ENCODE data around the gene MUL1. TPM values are rescaled to one million over a fixed set of nuclear protein-coding genes. Genes with fewer than 3 reads are reported as not detected.

Gene MUL1
- total RNA-seq, 1 experiment from 2014 or later, result 24.7 TPM

GRCh38 chr1:20533635-20534034, 25.7 kb upstream of the MUL1 start:
- Histone ChIP-seq H3K79me2 (ENCODE audit: insufficient read depth, low read length) (no peaks in the 10 kb centered on the region), H3K9me3 (ENCODE audit: control insufficient read depth in 1 of 2, insufficient read depth in 1 of 2, low read depth in 1 of 2, low read length in 2 of 2) (no peaks in the 10 kb centered on the region), H2AFZ (ENCODE audit: low read depth, low read length, poor library complexity, severe bottlenecking) (no peak overlapping the region), H3K4me3 (replicated peaks in 1 of 2; ENCODE audit: low read depth in 1 of 2, low read length in 2 of 2) (no peak overlapping the region), H3K9me2 (ENCODE audit: insufficient read depth) (no peaks in the 10 kb centered on the region), H3K27me3 (ENCODE audit: insufficient read depth, low read length) (peaks cover 15% of the 10 kb centered on the region; the same call in 1 of the 2 replicates), H3K4me2 (ENCODE audit: low read length) (no peak overlapping the region), H3K36me3 (ENCODE audit: control insufficient read depth in 1 of 2, insufficient read depth in 2 of 2, low read length in 2 of 2) (no peaks in the 10 kb centered on the region), H3K4me1 (ENCODE audit: control insufficient read depth in 1 of 2, insufficient read depth in 2 of 2, low read length in 2 of 2) (no peaks in the 10 kb centered on the region), H3K9ac (ENCODE audit: low read length) (no peak overlapping the region), H4K20me1 (ENCODE audit: insufficient read depth) (no peaks in the 10 kb centered on the region), H3K27ac (ENCODE audit: low read depth, low read length) (no peak overlapping the region)
- intact Hi-C loops (cut with micrococcal nuclease), result no loop called here
- ChIA-PET POLR2A (no interaction called here), CTCF (interaction anchor here (1.2 kb wide), 1 partner anchor 100 kb away, joined by 4 read pairs; no protein-coding TSS in a partner anchor), RAD21 (ENCODE audit: low non-redundant PET in 1 of 2, low total read pairs in 2 of 2, uncharacterized antibody in 2 of 2, unreplicated experiment in 2 of 2) (no interaction called here)
- DNase-seq (ENCODE audit: low read depth, low spot score) (no peak), ATAC-seq (no peak)
- TF ChIP-seq, protein P1, sequence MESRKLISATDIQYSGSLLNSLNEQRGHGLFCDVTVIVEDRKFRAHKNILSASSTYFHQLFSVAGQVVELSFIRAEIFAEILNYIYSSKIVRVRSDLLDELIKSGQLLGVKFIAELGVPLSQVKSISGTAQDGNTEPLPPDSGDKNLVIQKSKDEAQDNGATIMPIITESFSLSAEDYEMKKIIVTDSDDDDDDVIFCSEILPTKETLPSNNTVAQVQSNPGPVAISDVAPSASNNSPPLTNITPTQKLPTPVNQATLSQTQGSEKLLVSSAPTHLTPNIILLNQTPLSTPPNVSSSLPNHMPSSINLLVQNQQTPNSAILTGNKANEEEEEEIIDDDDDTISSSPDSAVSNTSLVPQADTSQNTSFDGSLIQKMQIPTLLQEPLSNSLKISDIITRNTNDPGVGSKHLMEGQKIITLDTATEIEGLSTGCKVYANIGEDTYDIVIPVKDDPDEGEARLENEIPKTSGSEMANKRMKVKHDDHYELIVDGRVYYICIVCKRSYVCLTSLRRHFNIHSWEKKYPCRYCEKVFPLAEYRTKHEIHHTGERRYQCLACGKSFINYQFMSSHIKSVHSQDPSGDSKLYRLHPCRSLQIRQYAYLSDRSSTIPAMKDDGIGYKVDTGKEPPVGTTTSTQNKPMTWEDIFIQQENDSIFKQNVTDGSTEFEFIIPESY (IDR thresholded peaks at IDR 0.05; ENCODE audit: extremely low read depth, insufficient replicate concordance, low read length), result no peak
- TF ChIP-seq SRF (IDR thresholded peaks at IDR 0.05; ENCODE audit: low read depth), result no peak
- no TSS peak for BruUV-seq (replicated peaks)

GRCh38 chr1:20530901-20531300, 22.9 kb upstream of the MUL1 start:
- Histone ChIP-seq H4K20me1 (ENCODE audit: insufficient read depth) (no peaks in the 10 kb centered on the region), H3K4me2 (ENCODE audit: low read length) (no peak overlapping the region), H3K27ac (ENCODE audit: low read depth, low read length) (no peak overlapping the region), H3K4me3 (replicated peaks in 1 of 2; ENCODE audit: low read depth in 1 of 2, low read length in 2 of 2) (no peak overlapping the region), H3K79me2 (ENCODE audit: insufficient read depth, low read length) (no peaks in the 10 kb centered on the region), H3K9ac (ENCODE audit: low read length) (no peak overlapping the region), H3K27me3 (ENCODE audit: insufficient read depth, low read length) (peaks cover 15% of the 10 kb centered on the region; the same call in 1 of the 2 replicates), H2AFZ (ENCODE audit: low read depth, low read length, poor library complexity, severe bottlenecking) (no peak overlapping the region), H3K4me1 (ENCODE audit: control insufficient read depth in 1 of 2, insufficient read depth in 2 of 2, low read length in 2 of 2) (no peaks in the 10 kb centered on the region), H3K9me3 (ENCODE audit: control insufficient read depth in 1 of 2, insufficient read depth in 1 of 2, low read depth in 1 of 2, low read length in 2 of 2) (no peaks in the 10 kb centered on the region), H3K9me2 (ENCODE audit: insufficient read depth) (no peaks in the 10 kb centered on the region), H3K36me3 (ENCODE audit: control insufficient read depth in 1 of 2, insufficient read depth in 2 of 2, low read length in 2 of 2) (no peaks in the 10 kb centered on the region)
- ChIA-PET CTCF (no interaction called here), POLR2A (no interaction called here), RAD21 (ENCODE audit: low non-redundant PET in 1 of 2, low total read pairs in 2 of 2, uncharacterized antibody in 2 of 2, unreplicated experiment in 2 of 2) (no interaction called here)
- DNase-seq (ENCODE audit: low read depth, low spot score), result no peak
- ATAC-seq, result no peak
- no TSS peak for BruUV-seq (replicated peaks)
- intact Hi-C loops (cut with micrococcal nuclease), result no loop called here
- TF ChIP-seq, protein P2, sequence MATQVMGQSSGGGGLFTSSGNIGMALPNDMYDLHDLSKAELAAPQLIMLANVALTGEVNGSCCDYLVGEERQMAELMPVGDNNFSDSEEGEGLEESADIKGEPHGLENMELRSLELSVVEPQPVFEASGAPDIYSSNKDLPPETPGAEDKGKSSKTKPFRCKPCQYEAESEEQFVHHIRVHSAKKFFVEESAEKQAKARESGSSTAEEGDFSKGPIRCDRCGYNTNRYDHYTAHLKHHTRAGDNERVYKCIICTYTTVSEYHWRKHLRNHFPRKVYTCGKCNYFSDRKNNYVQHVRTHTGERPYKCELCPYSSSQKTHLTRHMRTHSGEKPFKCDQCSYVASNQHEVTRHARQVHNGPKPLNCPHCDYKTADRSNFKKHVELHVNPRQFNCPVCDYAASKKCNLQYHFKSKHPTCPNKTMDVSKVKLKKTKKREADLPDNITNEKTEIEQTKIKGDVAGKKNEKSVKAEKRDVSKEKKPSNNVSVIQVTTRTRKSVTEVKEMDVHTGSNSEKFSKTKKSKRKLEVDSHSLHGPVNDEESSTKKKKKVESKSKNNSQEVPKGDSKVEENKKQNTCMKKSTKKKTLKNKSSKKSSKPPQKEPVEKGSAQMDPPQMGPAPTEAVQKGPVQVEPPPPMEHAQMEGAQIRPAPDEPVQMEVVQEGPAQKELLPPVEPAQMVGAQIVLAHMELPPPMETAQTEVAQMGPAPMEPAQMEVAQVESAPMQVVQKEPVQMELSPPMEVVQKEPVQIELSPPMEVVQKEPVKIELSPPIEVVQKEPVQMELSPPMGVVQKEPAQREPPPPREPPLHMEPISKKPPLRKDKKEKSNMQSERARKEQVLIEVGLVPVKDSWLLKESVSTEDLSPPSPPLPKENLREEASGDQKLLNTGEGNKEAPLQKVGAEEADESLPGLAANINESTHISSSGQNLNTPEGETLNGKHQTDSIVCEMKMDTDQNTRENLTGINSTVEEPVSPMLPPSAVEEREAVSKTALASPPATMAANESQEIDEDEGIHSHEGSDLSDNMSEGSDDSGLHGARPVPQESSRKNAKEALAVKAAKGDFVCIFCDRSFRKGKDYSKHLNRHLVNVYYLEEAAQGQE (IDR thresholded peaks at IDR 0.05; ENCODE audit: low read depth), result no peak
- TF ChIP-seq ZFX (IDR thresholded peaks at IDR 0.05) (no peak), SRF (IDR thresholded peaks at IDR 0.05; ENCODE audit: low read depth) (no peak), CEBPB (IDR thresholded peaks at IDR 0.05; ENCODE audit: low read depth) (no peak), CBX3 (IDR thresholded peaks at IDR 0.05; ENCODE audit: low read depth) (no peak), SP1 (IDR thresholded peaks at IDR 0.05; ENCODE audit: low read depth) (no peak), POLR2A (IDR thresholded peaks at IDR 0.05; ENCODE audit: borderline replicate concordance, extremely low read depth, insufficient read depth, insufficient read length) (no peak), JUND (IDR thresholded peaks at IDR 0.05) (no peak), RAD21 (IDR thresholded peaks at IDR 0.05; ENCODE audit: low read depth) (no peak), EZH2 (IDR thresholded peaks at IDR 0.05) (no peak), EZH2phosphoT487 (IDR thresholded peaks at IDR 0.05; ENCODE audit: borderline replicate concordance) (no peak), TCF7L2 (IDR thresholded peaks at IDR 0.05; ENCODE audit: borderline replicate concordance, extremely low read depth, insufficient read depth, insufficient read length) (no peak)
- TF ChIP-seq, protein P3, sequence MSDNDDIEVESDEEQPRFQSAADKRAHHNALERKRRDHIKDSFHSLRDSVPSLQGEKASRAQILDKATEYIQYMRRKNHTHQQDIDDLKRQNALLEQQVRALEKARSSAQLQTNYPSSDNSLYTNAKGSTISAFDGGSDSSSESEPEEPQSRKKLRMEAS (IDR thresholded peaks at IDR 0.05), result no peak
- TF ChIP-seq, protein P1 (IDR thresholded peaks at IDR 0.05; ENCODE audit: extremely low read depth, insufficient replicate concordance, low read length), result no peak
